DND-41 (cell line): ENCODE measurements around the gene TYW5.

Source experiments
- EZH2 ChIP-seq: IDR thresholded peaks from 3 replicates; pipeline ENCODE4 v1.6.1; 2012; ENCODE audit warnings: borderline replicate concordance, low read depth, mild to moderate bottlenecking, moderate library complexity, low read length, inconsistent platforms; ENCODE audit not compliant: severe bottlenecking
- TF ChIP-seq, protein P1 (sequence below): IDR thresholded peaks from 2 replicates; pipeline ENCODE4 v1.5.1; 2012; ENCODE audit warnings: borderline replicate concordance, low read length, moderate library complexity, mild to moderate bottlenecking; ENCODE audit not compliant: poor library complexity, severe bottlenecking; ENCODE audit errors: extremely low read depth

DNA sequence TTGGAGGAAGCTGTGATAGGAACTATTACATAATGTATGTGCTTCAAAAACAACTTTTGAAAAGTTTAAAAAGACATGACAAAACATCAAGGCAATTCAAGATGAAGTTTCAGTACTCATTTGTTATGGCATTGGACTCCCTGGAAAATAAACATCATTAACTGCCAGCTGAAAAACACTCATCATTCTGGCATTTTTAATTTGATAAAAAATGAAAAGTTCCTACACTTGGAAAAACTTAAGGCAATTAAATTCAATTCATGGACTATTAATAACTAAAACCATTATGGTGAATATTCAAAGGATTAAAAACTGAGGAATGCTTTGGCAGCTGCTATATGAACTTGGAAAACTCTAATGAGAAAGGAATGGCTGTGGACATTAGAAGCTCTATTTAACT is 8.5 kb downstream of the TYW5 start:
- TF ChIP-seq, protein P1, sequence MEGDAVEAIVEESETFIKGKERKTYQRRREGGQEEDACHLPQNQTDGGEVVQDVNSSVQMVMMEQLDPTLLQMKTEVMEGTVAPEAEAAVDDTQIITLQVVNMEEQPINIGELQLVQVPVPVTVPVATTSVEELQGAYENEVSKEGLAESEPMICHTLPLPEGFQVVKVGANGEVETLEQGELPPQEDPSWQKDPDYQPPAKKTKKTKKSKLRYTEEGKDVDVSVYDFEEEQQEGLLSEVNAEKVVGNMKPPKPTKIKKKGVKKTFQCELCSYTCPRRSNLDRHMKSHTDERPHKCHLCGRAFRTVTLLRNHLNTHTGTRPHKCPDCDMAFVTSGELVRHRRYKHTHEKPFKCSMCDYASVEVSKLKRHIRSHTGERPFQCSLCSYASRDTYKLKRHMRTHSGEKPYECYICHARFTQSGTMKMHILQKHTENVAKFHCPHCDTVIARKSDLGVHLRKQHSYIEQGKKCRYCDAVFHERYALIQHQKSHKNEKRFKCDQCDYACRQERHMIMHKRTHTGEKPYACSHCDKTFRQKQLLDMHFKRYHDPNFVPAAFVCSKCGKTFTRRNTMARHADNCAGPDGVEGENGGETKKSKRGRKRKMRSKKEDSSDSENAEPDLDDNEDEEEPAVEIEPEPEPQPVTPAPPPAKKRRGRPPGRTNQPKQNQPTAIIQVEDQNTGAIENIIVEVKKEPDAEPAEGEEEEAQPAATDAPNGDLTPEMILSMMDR, result no peak
- TF ChIP-seq EZH2, result no peak
